MCF 10A (cell line): ENCODE data around the gene IHH. TPM values are rescaled to one million over a fixed set of nuclear protein-coding genes. Genes with fewer than 3 reads are reported as not detected.

Source experiments
- BruUV-seq: library from RNA; stranded (reverse); fragments of 400-500 nt; replicated peaks from 2 replicates; lab custom pipeline; 2021; lab: Mats Ljungman, UMichigan
- CTCF ChIA-PET: fragments of 300-600 bp; sonication (Branson Sonifier 250); formaldehyde crosslinking; extraction: SDS; loops from one replicate; lab custom pipeline; 2021; ENCODE audit warnings: antibody characterized with exemption, inconsistent platforms; lab: Yijun Ruan, JAX
- POLR2A ChIA-PET: fragments of 300-600, 350-650 bp; sonication (Branson Sonifier 250); formaldehyde crosslinking; extraction: SDS; loops from one replicate; lab custom pipeline; 2020; ENCODE audit warnings: antibody characterized with exemption, inconsistent platforms; lab: Yijun Ruan, JAX
- DNase-seq: peaks from one replicate; pipeline ENCODE4 v3.0.0-alpha.2; 2018; ENCODE audit not compliant: unreplicated experiment
- H3K27ac Mint-ChIP-seq: one replicate; pipeline ENCODE4 v1.8.0; 2022; ENCODE audit warnings: mild to moderate bottlenecking, low read depth, mixed read lengths; ENCODE audit not compliant: unreplicated experiment
- H3K27me3 Mint-ChIP-seq: one replicate; pipeline ENCODE4 v1.8.0; 2022; ENCODE audit warnings: mixed read lengths; ENCODE audit not compliant: insufficient read depth, unreplicated experiment
- H3K36me3 Mint-ChIP-seq: one replicate; pipeline ENCODE4 v1.8.0; 2022; ENCODE audit warnings: mild to moderate bottlenecking, moderate library complexity, mixed read lengths; ENCODE audit not compliant: insufficient read depth, unreplicated experiment
- H3K4me1 Mint-ChIP-seq: one replicate; pipeline ENCODE4 v1.8.0; 2022; ENCODE audit warnings: mixed read lengths; ENCODE audit not compliant: insufficient read depth, unreplicated experiment
- H3K4me3 Mint-ChIP-seq: one replicate; pipeline ENCODE4 v1.8.0; 2022; ENCODE audit warnings: mild to moderate bottlenecking, moderate library complexity, mixed read lengths; ENCODE audit not compliant: unreplicated experiment
- H3K9me3 Mint-ChIP-seq: one replicate; pipeline ENCODE4 v1.8.0; 2022; ENCODE audit warnings: mixed read lengths; ENCODE audit not compliant: unreplicated experiment
- intact Hi-C: fragments of 100-400 bp; cut with micrococcal nuclease; formaldehyde crosslinking; loops from 2 replicates; pipeline ENCODE4 v1.14.1; 2022
- total RNA-seq: library from RNA; stranded (reverse); gene quantifications from 2 replicates; pipeline ENCODE4 v1.2.3, GENCODE V29; 2022
- TF ChIP-seq, protein P1 (sequence below): fragments of 200-600 bp; IDR thresholded peaks from one replicate; pipeline ENCODE4 v1.8.0; 2022; ENCODE audit warnings: antibody characterized with exemption, mild to moderate bottlenecking; ENCODE audit not compliant: unreplicated experiment

IHH gene
- total RNA-seq, 1 experiment from 2014 or later = not detected

- H3K4me1 Mint-ChIP-seq = no peaks in the 10 kb centered on the region
- peak; percentile 56 for DNase-seq
- peaks cover 4% of the 10 kb centered on the region for H3K36me3 Mint-ChIP-seq
- no peaks in the 10 kb centered on the region for H3K9me3 Mint-ChIP-seq
- no peaks in the 10 kb centered on the region for H3K27me3 Mint-ChIP-seq
- BruUV-seq = no TSS peak
- ChIA-PET POLR2A (no interaction called here), CTCF (interaction anchor here (0.6 to 14.0 kb wide), 4 partner anchors 9 to 133 kb away, joined by 3 to 178 read pairs (median 5); no protein-coding TSS in a partner anchor)
- no peak overlapping the region for H3K4me3 Mint-ChIP-seq
- H3K27ac Mint-ChIP-seq = no peak overlapping the region
- TF ChIP-seq, protein P1, sequence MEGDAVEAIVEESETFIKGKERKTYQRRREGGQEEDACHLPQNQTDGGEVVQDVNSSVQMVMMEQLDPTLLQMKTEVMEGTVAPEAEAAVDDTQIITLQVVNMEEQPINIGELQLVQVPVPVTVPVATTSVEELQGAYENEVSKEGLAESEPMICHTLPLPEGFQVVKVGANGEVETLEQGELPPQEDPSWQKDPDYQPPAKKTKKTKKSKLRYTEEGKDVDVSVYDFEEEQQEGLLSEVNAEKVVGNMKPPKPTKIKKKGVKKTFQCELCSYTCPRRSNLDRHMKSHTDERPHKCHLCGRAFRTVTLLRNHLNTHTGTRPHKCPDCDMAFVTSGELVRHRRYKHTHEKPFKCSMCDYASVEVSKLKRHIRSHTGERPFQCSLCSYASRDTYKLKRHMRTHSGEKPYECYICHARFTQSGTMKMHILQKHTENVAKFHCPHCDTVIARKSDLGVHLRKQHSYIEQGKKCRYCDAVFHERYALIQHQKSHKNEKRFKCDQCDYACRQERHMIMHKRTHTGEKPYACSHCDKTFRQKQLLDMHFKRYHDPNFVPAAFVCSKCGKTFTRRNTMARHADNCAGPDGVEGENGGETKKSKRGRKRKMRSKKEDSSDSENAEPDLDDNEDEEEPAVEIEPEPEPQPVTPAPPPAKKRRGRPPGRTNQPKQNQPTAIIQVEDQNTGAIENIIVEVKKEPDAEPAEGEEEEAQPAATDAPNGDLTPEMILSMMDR = no peak
- intact Hi-C loops = no loop called here
Measured at GRCh38 chr2:219021591-219021990, 39.1 kb downstream of the IHH start.

DNA sequence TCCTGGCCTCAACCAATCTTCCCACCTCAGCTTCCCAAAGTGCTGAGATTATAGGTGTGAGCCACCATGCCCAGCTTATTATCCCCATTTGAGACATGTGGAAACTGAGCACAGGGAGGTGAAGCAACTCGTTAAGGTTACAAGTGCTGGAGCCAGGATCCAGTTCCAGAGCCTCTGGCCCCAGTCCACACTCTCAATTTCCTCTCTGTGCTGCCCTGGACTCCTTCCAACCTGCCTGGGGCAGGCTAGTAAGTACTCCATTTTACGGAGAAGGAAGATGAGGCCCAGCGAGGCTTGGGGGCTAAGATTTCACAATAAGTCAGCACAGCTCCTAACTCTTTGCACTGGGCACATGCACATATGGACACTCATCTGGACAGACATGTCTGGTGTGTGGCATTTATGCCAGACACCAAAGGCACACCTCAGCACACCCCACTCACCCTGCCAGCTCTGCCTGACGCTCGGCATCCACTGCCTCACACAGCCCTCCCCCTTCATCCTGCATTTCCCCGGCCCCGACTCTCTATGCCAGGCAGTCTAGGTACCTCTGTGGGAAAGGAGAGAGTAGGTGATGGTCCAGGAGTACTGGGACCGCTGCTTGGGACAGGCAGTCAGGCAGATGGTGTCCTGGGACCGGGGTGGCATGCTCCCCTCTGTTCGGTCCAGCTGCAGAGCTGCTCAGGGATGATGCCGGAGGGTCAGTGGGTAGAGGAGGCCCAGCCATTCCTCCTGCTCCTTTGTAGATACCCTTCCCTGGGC lies 39.9 kb downstream of the IHH start:
- no peak overlapping the region for H3K27ac Mint-ChIP-seq
- no peak overlapping the region for H3K4me3 Mint-ChIP-seq
- H3K27me3 Mint-ChIP-seq = no peaks in the 10 kb centered on the region
- TF ChIP-seq, protein P1 = no peak
- H3K4me1 Mint-ChIP-seq = no peaks in the 10 kb centered on the region
- peak; percentile 61 for DNase-seq
- no TSS peak for BruUV-seq
- ChIA-PET POLR2A (interaction anchor here (0.6 to 0.7 kb wide), 2 partner anchors 22 to 261 kb away, joined by 3 to 4 read pairs; no protein-coding TSS in a partner anchor), CTCF (interaction anchor here (0.6 to 14.0 kb wide), 8 partner anchors 9 to 279 kb away, joined by 3 to 178 read pairs (median 4); no protein-coding TSS in a partner anchor)
- no peaks in the 10 kb centered on the region for H3K9me3 Mint-ChIP-seq
- peaks cover 4% of the 10 kb centered on the region for H3K36me3 Mint-ChIP-seq
- intact Hi-C loops = no loop called here

DNA sequence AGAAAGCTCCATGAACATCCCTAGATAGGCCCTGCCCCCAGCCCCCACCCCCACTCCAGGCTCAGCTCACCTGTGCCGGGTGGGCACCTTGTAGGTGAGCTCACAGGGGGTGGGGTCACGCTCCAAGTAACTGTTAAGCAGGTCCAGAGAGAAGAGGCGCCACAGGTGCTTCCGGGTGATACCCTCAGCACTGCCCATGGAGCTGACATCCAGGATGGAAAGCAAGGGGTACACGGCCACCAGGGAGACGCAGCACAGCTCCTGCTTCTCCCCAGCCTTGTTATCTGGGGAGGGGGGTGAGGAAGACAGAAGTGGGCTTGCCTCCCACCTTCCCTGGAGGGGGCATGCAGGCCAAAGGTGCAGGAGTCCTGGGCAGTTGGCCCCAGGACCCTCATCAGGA lies 41.3 kb downstream of the IHH start:
- H3K27me3 Mint-ChIP-seq = peaks cover 12% of the 10 kb centered on the region
- BruUV-seq = no TSS peak
- CTCF ChIA-PET = interaction anchor here (0.6 to 14.0 kb wide), 12 partner anchors 10 to 174 kb away, joined by 3 to 178 read pairs (median 4); no protein-coding TSS in a partner anchor
- no peak for DNase-seq
- no peak overlapping the region for H3K4me3 Mint-ChIP-seq
- no peak overlapping the region for H3K27ac Mint-ChIP-seq
- intact Hi-C loops = no loop called here
- H3K36me3 Mint-ChIP-seq = no peaks in the 10 kb centered on the region
- H3K9me3 Mint-ChIP-seq = no peaks in the 10 kb centered on the region
- TF ChIP-seq, protein P1 = no peak
- POLR2A ChIA-PET = no interaction called here
- no peaks in the 10 kb centered on the region for H3K4me1 Mint-ChIP-seq

DNA sequence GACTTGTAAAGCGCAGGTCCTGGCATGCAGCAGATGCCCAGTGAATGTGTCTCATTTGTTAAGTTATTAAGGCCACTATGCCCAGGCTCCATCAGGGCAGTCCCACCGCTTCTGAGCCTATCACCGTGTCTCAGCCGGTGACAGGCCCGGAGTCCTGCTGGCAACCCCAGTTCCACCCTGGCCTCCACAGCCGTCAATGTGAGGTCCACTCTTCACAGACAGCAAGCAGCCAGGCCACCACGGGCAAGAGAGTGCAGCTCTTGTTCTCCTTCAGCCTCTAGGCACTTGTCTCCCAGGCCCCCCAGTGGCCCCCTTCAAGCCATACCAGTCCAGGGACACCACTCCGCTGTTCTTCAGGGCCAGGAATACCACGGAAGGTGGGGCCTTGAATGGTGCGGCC lies 42.0 kb downstream of the IHH start:
- BruUV-seq = no TSS peak
- intact Hi-C loops = no loop called here
- H3K27ac Mint-ChIP-seq = no peak overlapping the region
- no peaks in the 10 kb centered on the region for H3K4me1 Mint-ChIP-seq
- ChIA-PET POLR2A (no interaction called here), CTCF (interaction anchor here (1.0 to 3.0 kb wide), 7 partner anchors 8 to 121 kb away, joined by 3 to 28 read pairs (median 4); no protein-coding TSS in a partner anchor)
- H3K36me3 Mint-ChIP-seq = no peaks in the 10 kb centered on the region
- TF ChIP-seq, protein P1 = no peak
- no peaks in the 10 kb centered on the region for H3K9me3 Mint-ChIP-seq
- no peak for DNase-seq
- no peak overlapping the region for H3K4me3 Mint-ChIP-seq
- H3K27me3 Mint-ChIP-seq = peaks cover 19% of the 10 kb centered on the region
